HEK293 (cell line): Measurements from ENCODE around the gene KCNJ5.

Experiments used
- CTCF ChIA-PET: fragments of 350-600 bp; formaldehyde crosslinking; extraction: SDS; loops from one replicate; lab custom pipeline; 2021; ENCODE audit warnings: antibody characterized with exemption; lab: Yijun Ruan, JAX
- POLR2A ChIA-PET: fragments of 300-600 bp; formaldehyde crosslinking; extraction: SDS; loops from one replicate; lab custom pipeline; 2020; ENCODE audit warnings: antibody characterized with exemption, inconsistent platforms; lab: Yijun Ruan, JAX
- H3K27ac ChIP-seq: fragments of 200-500 bp; sonication (Bioruptor generic); 2 replicates; pipeline ENCODE4 v1.5.1; 2014; ENCODE audit warnings: low read depth, low read length, control low read depth, inconsistent platforms; ENCODE audit errors: extremely low read depth
- H3K36me3 ChIP-seq, 2 experiments: fragments of 200-500 bp in 1 of 2; sonication (Bioruptor generic) in 1 of 2; 1 replicate in 1 of 2; 2 replicates in 1 of 2; pipeline ENCODE4 v1.5.1; 2014 to 2017; ENCODE audit warnings: inconsistent platforms in 2 of 2, low read length in 2 of 2; ENCODE audit not compliant: control insufficient read depth in 2 of 2, insufficient read depth in 1 of 2
- H3K4me1 ChIP-seq: fragments of 200-500 bp; sonication (Bioruptor generic); 2 replicates; pipeline ENCODE4 v1.5.1; 2014; ENCODE audit warnings: mild to moderate bottlenecking, low read length, inconsistent platforms; ENCODE audit not compliant: control insufficient read depth, insufficient read depth
- H3K4me3 ChIP-seq: 2 replicates; pipeline ENCODE4 v1.5.1; 2011; ENCODE audit warnings: low read depth, mild to moderate bottlenecking, control low read depth, low read length, moderate library complexity
- H3K9me3 ChIP-seq: fragments of 200-500 bp; sonication (Bioruptor generic); 2 replicates; pipeline ENCODE4 v1.5.1; 2014; ENCODE audit warnings: low read depth, low read length, inconsistent platforms; ENCODE audit not compliant: control insufficient read depth, insufficient read depth
- IKZF3 ChIP-seq: fragments of 450-650 bp; IDR thresholded peaks from 2 replicates; pipeline ENCODE4 v1.5.0; 2018; ENCODE audit warnings: missing biosample characterization, mild to moderate bottlenecking, missing genetic modification characterization, moderate library complexity
- OSR2 ChIP-seq: fragments of 450-650 bp; formaldehyde crosslinking; IDR thresholded peaks from 2 replicates; pipeline ENCODE4 v1.5.1; 2016; ENCODE audit warnings: missing biosample characterization, missing genetic modification characterization
- OVOL3 ChIP-seq: fragments of 450-650 bp; formaldehyde crosslinking; IDR thresholded peaks from 2 replicates; pipeline ENCODE4 v1.5.1; 2016; ENCODE audit warnings: missing biosample characterization, missing genetic modification characterization
- SP2 ChIP-seq: fragments of 450-650 bp; formaldehyde crosslinking; IDR thresholded peaks from 2 replicates; pipeline ENCODE4 v1.5.1; 2016; ENCODE audit warnings: missing biosample characterization, missing genetic modification characterization
- SP7 ChIP-seq: fragments of 450-650 bp; formaldehyde crosslinking; IDR thresholded peaks from 2 replicates; pipeline ENCODE4 v1.5.1; 2016; ENCODE audit warnings: missing biosample characterization, missing genetic modification characterization
- ZIC2 ChIP-seq: fragments of 450-650 bp; formaldehyde crosslinking; IDR thresholded peaks from 2 replicates; pipeline ENCODE4 v1.5.1; 2016; ENCODE audit warnings: missing biosample characterization, missing genetic modification characterization
- ZNF112 ChIP-seq: fragments of 450-650 bp; formaldehyde crosslinking; IDR thresholded peaks from 2 replicates; pipeline ENCODE4 v1.5.0; 2017; ENCODE audit warnings: missing biosample characterization, missing genetic modification characterization
- ZNF114 ChIP-seq: fragments of 450-650 bp; formaldehyde crosslinking; IDR thresholded peaks from 2 replicates; pipeline ENCODE4 v1.5.0; 2017; ENCODE audit warnings: missing biosample characterization, missing genetic modification characterization
- ZNF138 ChIP-seq: fragments of 450-650 bp; formaldehyde crosslinking; IDR thresholded peaks from 2 replicates; pipeline ENCODE4 v1.5.1; 2016; ENCODE audit warnings: missing biosample characterization, missing genetic modification characterization, borderline replicate concordance
- ZNF169 ChIP-seq: fragments of 450-650 bp; formaldehyde crosslinking; IDR thresholded peaks from 2 replicates; pipeline ENCODE4 v1.5.1; 2016; ENCODE audit warnings: missing biosample characterization, missing genetic modification characterization
- ZNF2 ChIP-seq: fragments of 450-650 bp; formaldehyde crosslinking; IDR thresholded peaks from 2 replicates; pipeline ENCODE4 v1.5.1; 2016; ENCODE audit warnings: missing biosample characterization, missing genetic modification characterization
- ZNF214 ChIP-seq: fragments of 450-650 bp; formaldehyde crosslinking; IDR thresholded peaks from 2 replicates; pipeline ENCODE4 v1.5.1; 2017; ENCODE audit warnings: missing biosample characterization, mild to moderate bottlenecking, missing genetic modification characterization, borderline replicate concordance
- ZNF23 ChIP-seq: fragments of 450-650 bp; formaldehyde crosslinking; IDR thresholded peaks from 2 replicates; pipeline ENCODE4 v1.5.1; 2016; ENCODE audit warnings: missing biosample characterization, missing genetic modification characterization, borderline replicate concordance
- ZNF292 ChIP-seq: fragments of 450-650 bp; formaldehyde crosslinking; IDR thresholded peaks from 2 replicates; pipeline ENCODE4 v1.5.1; 2016; ENCODE audit warnings: low read depth, missing biosample characterization, missing genetic modification characterization, borderline replicate concordance
- ZNF366 ChIP-seq: fragments of 450-650 bp; formaldehyde crosslinking; conservative IDR thresholded peaks from 2 replicates; pipeline ENCODE4 v1.5.1; 2016; ENCODE audit warnings: missing biosample characterization, missing genetic modification characterization
- ZNF391 ChIP-seq: fragments of 450-650 bp; formaldehyde crosslinking; IDR thresholded peaks from 2 replicates; pipeline ENCODE4 v1.5.1; 2016; ENCODE audit warnings: low read depth, missing biosample characterization, missing genetic modification characterization, borderline replicate concordance
- ZNF394 ChIP-seq: fragments of 450-650 bp; formaldehyde crosslinking; IDR thresholded peaks from 2 replicates; pipeline ENCODE4 v1.5.1; 2016; ENCODE audit warnings: missing biosample characterization, missing genetic modification characterization, mild to moderate bottlenecking, moderate library complexity, borderline replicate concordance
- ZNF473 ChIP-seq: fragments of 450-650 bp; formaldehyde crosslinking; IDR thresholded peaks from 2 replicates; pipeline ENCODE4 v1.5.1; 2017; ENCODE audit warnings: missing biosample characterization, missing genetic modification characterization
- ZNF529 ChIP-seq: fragments of 450-650 bp; formaldehyde crosslinking; IDR thresholded peaks from 2 replicates; pipeline ENCODE4 v1.5.1; 2017; ENCODE audit warnings: missing genetic modification characterization, missing biosample characterization; ENCODE audit not compliant: insufficient replicate concordance
- ZNF544 ChIP-seq: fragments of 450-650 bp; formaldehyde crosslinking; IDR thresholded peaks from 2 replicates; pipeline ENCODE4 v1.5.0; 2017; ENCODE audit warnings: missing biosample characterization, missing genetic modification characterization
- ZNF626 ChIP-seq: fragments of 450-650 bp; sonication (Bioruptor Pico); formaldehyde crosslinking; IDR thresholded peaks from 2 replicates; pipeline ENCODE4 v1.5.1; 2018; ENCODE audit warnings: missing biosample characterization, missing genetic modification characterization, inconsistent platforms
- ZNF747 ChIP-seq: fragments of 450-650 bp; formaldehyde crosslinking; IDR thresholded peaks from 2 replicates; pipeline ENCODE4 v1.5.1; 2016; ENCODE audit warnings: missing biosample characterization, missing genetic modification characterization
- ZNF776 ChIP-seq: fragments of 450-650 bp; formaldehyde crosslinking; IDR thresholded peaks from 2 replicates; pipeline ENCODE4 v1.5.0; 2017; ENCODE audit warnings: missing biosample characterization, missing genetic modification characterization, borderline replicate concordance
- ZNF791 ChIP-seq: fragments of 450-650 bp; formaldehyde crosslinking; IDR thresholded peaks from 2 replicates; pipeline ENCODE4 v1.5.1; 2016; ENCODE audit warnings: missing biosample characterization, missing genetic modification characterization
- ZNF792 ChIP-seq: fragments of 450-650 bp; formaldehyde crosslinking; IDR thresholded peaks from 2 replicates; pipeline ENCODE4 v1.5.1; 2016; ENCODE audit warnings: missing biosample characterization, missing genetic modification characterization
- ZXDB ChIP-seq: fragments of 450-650 bp; formaldehyde crosslinking; IDR thresholded peaks from 2 replicates; pipeline ENCODE4 v1.5.1; 2016; ENCODE audit warnings: missing biosample characterization, missing genetic modification characterization
- TF ChIP-seq, protein P1 (sequence below): fragments of 450-650 bp; formaldehyde crosslinking; IDR thresholded peaks from 2 replicates; pipeline ENCODE4 v1.5.1; 2016; ENCODE audit warnings: missing biosample characterization, missing genetic modification characterization, low read depth
- TF ChIP-seq, protein P2 (sequence below): fragments of 450-650 bp; formaldehyde crosslinking; IDR thresholded peaks from 2 replicates; pipeline ENCODE4 v1.5.1; 2017; ENCODE audit warnings: missing biosample characterization, mild to moderate bottlenecking, missing genetic modification characterization, moderate library complexity
- TF ChIP-seq, protein P3 (sequence below): fragments of 450-650 bp; IDR thresholded peaks from 2 replicates; pipeline ENCODE4 v1.5.1; 2018; ENCODE audit warnings: missing biosample characterization, mild to moderate bottlenecking, missing genetic modification characterization

The KCNJ5 gene

GRCh38 chr11:128872594-128872993 lies 18.6 kb upstream of the KCNJ5 start:
- POLR2A ChIA-PET: no interaction called here
- Histone ChIP-seq H3K4me1 (no peaks in the 10 kb centered on the region), H3K27ac (no peak overlapping the region), H3K9me3 (no peaks in the 10 kb centered on the region), H3K4me3 (no peak overlapping the region), H3K36me3 (no peaks in the 10 kb centered on the region)
- CTCF ChIA-PET: interaction anchor here (1.2 kb wide), 1 partner anchor 13 kb away, joined by 6 read pairs; no protein-coding TSS in a partner anchor
- no peak for TF ChIP-seq ZNF529
- TF ChIP-seq ZNF792 (tag by site-specific recombination): no peak
- TF ChIP-seq ZNF169 (tag by site-specific recombination): no peak

GRCh38 chr11:128874427-128874826 lies 16.7 kb upstream of the KCNJ5 start:
- no peak overlapping the region for H3K4me3 ChIP-seq
- ChIA-PET POLR2A (no interaction called here), CTCF (interaction anchor here (1.6 to 2.5 kb wide), 4 partner anchors 11 to 702 kb away, joined by 3 to 27 read pairs (median 5); no protein-coding TSS in a partner anchor)
- no peaks in the 10 kb centered on the region for H3K36me3 ChIP-seq
- H3K4me1 ChIP-seq: no peaks in the 10 kb centered on the region
- TF ChIP-seq ZNF529 (no peak), ZNF292 (tag by site-specific recombination) (no peak), ZNF626 (tag by site-specific recombination) (no peak), SP7 (tag by site-specific recombination) (no peak), ZNF366 (no peak), ZNF544 (no peak), ZNF791 (no peak), ZNF214 (tag by site-specific recombination) (no peak), ZNF23 (tag by site-specific recombination) (no peak), ZNF747 (tag by site-specific recombination) (no peak), OVOL3 (tag by site-specific recombination) (no peak)
- TF ChIP-seq, protein P1, sequence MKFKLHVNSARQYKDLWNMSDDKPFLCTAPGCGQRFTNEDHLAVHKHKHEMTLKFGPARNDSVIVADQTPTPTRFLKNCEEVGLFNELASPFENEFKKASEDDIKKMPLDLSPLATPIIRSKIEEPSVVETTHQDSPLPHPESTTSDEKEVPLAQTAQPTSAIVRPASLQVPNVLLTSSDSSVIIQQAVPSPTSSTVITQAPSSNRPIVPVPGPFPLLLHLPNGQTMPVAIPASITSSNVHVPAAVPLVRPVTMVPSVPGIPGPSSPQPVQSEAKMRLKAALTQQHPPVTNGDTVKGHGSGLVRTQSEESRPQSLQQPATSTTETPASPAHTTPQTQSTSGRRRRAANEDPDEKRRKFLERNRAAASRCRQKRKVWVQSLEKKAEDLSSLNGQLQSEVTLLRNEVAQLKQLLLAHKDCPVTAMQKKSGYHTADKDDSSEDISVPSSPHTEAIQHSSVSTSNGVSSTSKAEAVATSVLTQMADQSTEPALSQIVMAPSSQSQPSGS: no peak
- TF ChIP-seq, protein P2, sequence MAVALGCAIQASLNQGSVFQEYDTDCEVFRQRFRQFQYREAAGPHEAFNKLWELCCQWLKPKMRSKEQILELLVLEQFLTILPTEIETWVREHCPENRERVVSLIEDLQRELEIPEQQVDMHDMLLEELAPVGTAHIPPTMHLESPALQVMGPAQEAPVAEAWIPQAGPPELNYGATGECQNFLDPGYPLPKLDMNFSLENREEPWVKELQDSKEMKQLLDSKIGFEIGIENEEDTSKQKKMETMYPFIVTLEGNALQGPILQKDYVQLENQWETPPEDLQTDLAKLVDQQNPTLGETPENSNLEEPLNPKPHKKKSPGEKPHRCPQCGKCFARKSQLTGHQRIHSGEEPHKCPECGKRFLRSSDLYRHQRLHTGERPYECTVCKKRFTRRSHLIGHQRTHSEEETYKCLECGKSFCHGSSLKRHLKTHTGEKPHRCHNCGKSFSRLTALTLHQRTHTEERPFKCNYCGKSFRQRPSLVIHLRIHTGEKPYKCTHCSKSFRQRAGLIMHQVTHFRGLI (tag by site-specific recombination): no peak
- no peak overlapping the region for H3K27ac ChIP-seq
- no peaks in the 10 kb centered on the region for H3K9me3 ChIP-seq

DNA sequence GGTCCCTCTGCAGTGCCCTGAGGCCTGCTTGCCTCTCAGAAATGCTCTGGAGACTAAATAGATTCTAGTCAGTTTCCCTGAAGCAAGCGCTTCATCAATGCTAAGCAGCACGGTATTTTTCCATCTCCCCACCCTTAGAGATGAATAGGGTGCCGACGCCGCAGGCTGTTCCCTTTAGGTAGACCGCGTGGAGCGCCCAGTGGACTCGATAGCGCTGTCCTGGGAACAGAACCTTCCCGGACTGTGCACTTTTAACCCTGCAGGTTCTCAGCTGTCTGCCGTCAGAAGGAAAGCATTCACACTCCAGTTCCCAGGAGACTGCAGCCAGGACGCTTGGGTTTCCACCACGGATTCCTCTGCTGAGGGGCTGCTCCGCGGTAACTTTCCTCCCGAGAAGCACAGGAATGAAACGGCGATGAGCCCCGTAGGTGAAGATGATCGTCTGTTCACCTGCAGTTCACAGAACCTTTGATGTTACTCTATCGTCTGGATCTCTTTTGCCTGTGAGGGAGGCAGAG lies 15.0 kb upstream of the KCNJ5 start:
- CTCF ChIA-PET: interaction anchor here (1.5 to 2.5 kb wide), 2 partner anchors 9 to 10 kb away, joined by 9 to 27 read pairs; no protein-coding TSS in a partner anchor
- Histone ChIP-seq H3K9me3 (no peaks in the 10 kb centered on the region), H3K4me3 (no peak overlapping the region), H3K27ac (no peak overlapping the region), H3K4me1 (no peaks in the 10 kb centered on the region), H3K36me3 (no peaks in the 10 kb centered on the region)
- POLR2A ChIA-PET: no interaction called here
- TF ChIP-seq ZXDB (no peak), ZNF112 (tag by site-specific recombination) (no peak), ZNF776 (tag by site-specific recombination) (no peak), SP2 (tag by site-specific recombination) (no peak), ZIC2 (tag by site-specific recombination) (no peak), ZNF138 (tag by site-specific recombination) (no peak), OSR2 (tag by site-specific recombination) (no peak), ZNF391 (tag by site-specific recombination) (no peak), IKZF3 (tag by site-specific recombination) (no peak), ZNF473 (tag by site-specific recombination) (no peak), ZNF114 (no peak), ZNF2 (no peak), ZNF394 (tag by site-specific recombination) (no peak)
- TF ChIP-seq, protein P3, sequence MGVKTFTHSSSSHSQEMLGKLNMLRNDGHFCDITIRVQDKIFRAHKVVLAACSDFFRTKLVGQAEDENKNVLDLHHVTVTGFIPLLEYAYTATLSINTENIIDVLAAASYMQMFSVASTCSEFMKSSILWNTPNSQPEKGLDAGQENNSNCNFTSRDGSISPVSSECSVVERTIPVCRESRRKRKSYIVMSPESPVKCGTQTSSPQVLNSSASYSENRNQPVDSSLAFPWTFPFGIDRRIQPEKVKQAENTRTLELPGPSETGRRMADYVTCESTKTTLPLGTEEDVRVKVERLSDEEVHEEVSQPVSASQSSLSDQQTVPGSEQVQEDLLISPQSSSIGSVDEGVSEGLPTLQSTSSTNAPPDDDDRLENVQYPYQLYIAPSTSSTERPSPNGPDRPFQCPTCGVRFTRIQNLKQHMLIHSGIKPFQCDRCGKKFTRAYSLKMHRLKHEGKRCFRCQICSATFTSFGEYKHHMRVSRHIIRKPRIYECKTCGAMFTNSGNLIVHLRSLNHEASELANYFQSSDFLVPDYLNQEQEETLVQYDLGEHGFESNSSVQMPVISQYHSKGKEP: no peak
